Measurements from ENCODE around the gene NUP93. TPM values are rescaled to one million over a fixed set of nuclear protein-coding genes. Genes with fewer than 3 reads are reported as not detected.

The NUP93 gene
- total and polyA plus RNA-seq, 2 of the 8 experiments (the other 6 are each of a cell fraction or from before 2014, with no cell fraction given) = 147 to 201 TPM

DNA sequence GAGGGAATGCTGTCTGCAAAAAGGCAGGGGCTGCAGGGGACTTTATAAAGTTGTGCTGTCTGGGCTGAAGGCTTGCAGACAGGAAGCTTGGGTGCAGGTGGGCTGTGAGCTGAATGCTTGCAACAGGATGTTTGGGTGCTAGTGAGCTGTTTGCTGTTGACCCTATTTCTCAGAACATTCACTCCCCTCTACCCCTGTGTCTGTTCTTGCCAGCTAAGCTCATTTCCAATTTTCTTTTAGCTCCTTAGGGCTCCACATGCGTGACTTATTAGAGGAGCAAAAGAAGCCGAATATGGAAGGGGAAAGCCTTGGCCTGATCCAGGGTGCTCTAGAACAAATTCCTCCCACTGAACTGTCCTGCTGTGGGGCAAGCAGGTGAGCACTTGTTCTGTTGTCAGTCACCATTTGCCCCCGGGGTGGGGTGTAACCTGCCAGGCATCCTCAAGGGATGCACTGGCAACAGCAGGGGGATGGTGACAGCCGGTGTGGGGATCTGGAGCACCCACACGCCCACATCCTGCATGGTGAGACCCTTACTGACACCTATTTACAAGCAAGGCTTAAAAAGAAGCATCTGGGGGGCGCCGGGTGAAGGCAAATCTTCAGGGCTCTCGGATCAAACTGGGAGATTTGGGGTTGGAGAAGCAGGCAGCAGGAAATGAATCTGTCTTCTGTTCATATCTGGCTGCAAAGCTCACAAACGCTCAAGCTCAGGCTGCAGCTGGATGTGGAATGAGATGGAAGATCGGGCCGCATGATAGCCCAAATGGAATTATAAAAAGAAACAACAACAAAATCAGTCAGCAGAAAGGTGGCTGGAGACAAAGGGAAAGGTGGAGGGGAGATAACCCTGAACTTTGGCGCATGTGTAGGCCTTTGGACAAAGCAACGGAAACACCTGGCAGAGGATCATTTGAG, 21.1 kb upstream of the NUP93 start:
- H2BK12ac ChIP-seq (ENCODE audit: low read depth, low read length) = no peak overlapping the region
- no peak overlapping the region for H3K4me2 ChIP-seq (ENCODE audit: insufficient read depth in 1 of 2, low read depth in 2 of 2, low read length in 2 of 2)
- no peak overlapping the region for H4K5ac ChIP-seq (ENCODE audit: insufficient read length, low read depth, low read length)
- no peak overlapping the region for H2AFZ ChIP-seq (ENCODE audit: low read length)
- FAIRE-seq (no peak), DNase-seq (ENCODE audit: low read depth in 1 of 2, low spot score in 2 of 2) (no peak)
- no peaks in the 10 kb centered on the region for H3K79me2 ChIP-seq (ENCODE audit: control insufficient read depth in 1 of 2, insufficient read depth in 2 of 2, low read length in 2 of 2)
- H2AK5ac ChIP-seq (ENCODE audit: low read depth, low read length) = no peak overlapping the region
- no peaks in the 10 kb centered on the region for H4K20me1 ChIP-seq (replicated peaks in 1 of 2; ENCODE audit: control insufficient read depth in 1 of 2, insufficient read depth in 2 of 2, low read length in 2 of 2)
- CTCF ChIA-PET (ENCODE audit: partially characterized antibody) = interaction anchor here (0.8 to 1.1 kb wide), 2 partner anchors 10 to 80 kb away, joined by 3 read pairs; no protein-coding TSS in a partner anchor
- no peak overlapping the region for H3K4me3 ChIP-seq (ENCODE audit: extremely low read depth in 1 of 4, insufficient read depth in 2 of 4, low read depth in 3 of 4, low read length in 4 of 4)
- H3K18ac ChIP-seq (ENCODE audit: extremely low read depth, low read length) = no peak overlapping the region
- POLR2A ChIA-PET (ENCODE audit: partially characterized antibody) = interaction anchor here (1.2 kb wide), 1 partner anchor 33 kb away, joined by 3 read pairs; no protein-coding TSS in a partner anchor
- no peak overlapping the region for H3K4ac ChIP-seq (replicated peaks; ENCODE audit: insufficient read length, low read depth, low read length)
- H3K36me3 ChIP-seq (ENCODE audit: control insufficient read depth in 2 of 4, insufficient read depth in 4 of 4, low read length in 3 of 4) = no peaks in the 10 kb centered on the region
- no peak overlapping the region for H2BK5ac ChIP-seq (ENCODE audit: low read depth, low read length)
- H2BK20ac ChIP-seq (ENCODE audit: low read length) = no peak overlapping the region
- no peaks in the 10 kb centered on the region for H3K23me2 ChIP-seq (ENCODE audit: low read depth, low read length)
- H4K91ac ChIP-seq (replicated peaks; ENCODE audit: insufficient read length, low read length) = no peak overlapping the region
- no peaks in the 10 kb centered on the region for H3K4me1 ChIP-seq (replicated peaks in 1 of 4; ENCODE audit: control insufficient read depth in 3 of 4, insufficient read depth in 4 of 4, low read length in 3 of 4)
- no peak overlapping the region for H3K27ac ChIP-seq (ENCODE audit: low read depth, low read length)
- H3K23ac ChIP-seq (ENCODE audit: insufficient read length) = no peak overlapping the region
- H4K8ac ChIP-seq (ENCODE audit: extremely low read depth, insufficient read depth, low read length) = no peak overlapping the region
- 86% methylated on average over 13 of the region's 13 CpGs; no CpG with 5 or more reads in 1 of the 2 experiments for WGBS, 2 experiments (ENCODE audit: extremely low coverage in 1 of 2, insufficient coverage in 1 of 2, insufficient read length in 1 of 2, insufficient replicate concordance in 2 of 2, low coverage in 1 of 2, low lambda C conversion rate in 2 of 2, missing lambda C conversion rate in 1 of 2)
- H3K56ac ChIP-seq (replicated peaks; ENCODE audit: insufficient read length, low read depth, low read length) = no peak overlapping the region
- H3K9ac ChIP-seq (replicated peaks in 1 of 4; ENCODE audit: extremely low read depth in 1 of 4, low read depth in 3 of 4, low read length in 3 of 4) = no peak overlapping the region
- no peaks in the 10 kb centered on the region for H3K27me3 ChIP-seq (replicated peaks in 1 of 4; ENCODE audit: control insufficient read depth in 3 of 4, extremely low read depth in 1 of 4, insufficient read depth in 3 of 4, low read length in 3 of 4)
- H2BK15ac ChIP-seq (ENCODE audit: low read length) = no peak overlapping the region
- H3K14ac ChIP-seq (ENCODE audit: insufficient read length) = no peak overlapping the region
- no peaks in the 10 kb centered on the region for H3K9me3 ChIP-seq (ENCODE audit: insufficient read depth in 2 of 2, low read depth in 1 of 2, low read length in 1 of 2)
- no peaks in the 10 kb centered on the region for H3K79me1 ChIP-seq (ENCODE audit: low read depth, low read length)
- no peak overlapping the region for H2BK120ac ChIP-seq (replicated peaks; ENCODE audit: low read depth, low read length)
- TF ChIP-seq CHD2 (IDR thresholded peaks at IDR 0.05; ENCODE audit: low read length) (no peak), BACH1 (IDR thresholded peaks at IDR 0.05; ENCODE audit: low read length) (no peak), TBP (IDR thresholded peaks at IDR 0.05; ENCODE audit: low read depth, low read length) (no peak), E2F6 (IDR thresholded peaks at IDR 0.05) (no peak), RBBP5 (IDR thresholded peaks at IDR 0.05; ENCODE audit: borderline replicate concordance, low read depth, low read length) (no peak), SP4 (IDR thresholded peaks at IDR 0.05; ENCODE audit: low read length) (no peak), ZNF274 (IDR thresholded peaks at IDR 0.05; ENCODE audit: borderline replicate concordance, extremely low read depth, low read length) (no peak), SP1 (IDR thresholded peaks at IDR 0.05; ENCODE audit: low read depth, low read length) (no peak), RFX5 (IDR thresholded peaks at IDR 0.05; ENCODE audit: borderline replicate concordance, low read depth, low read length) (no peak)

All from H1 (cell line).